Activated CD4-positive, alpha-beta T cell treated with anti-CD3 and anti-CD28 coated beads, Interleukin-2, amount 10 ng/mL, durations not matched to agents 24 days and 14 days (primary cell): ENCODE measurements around the gene PLXNC1. TPM values are rescaled to one million over a fixed set of nuclear protein-coding genes. Genes with fewer than 3 reads are reported as not detected.
"Not testable (repeated sequence)": the region's sequence is repeated elsewhere in the genome, so short reads cannot be mapped to it uniquely, and the experiment has no call there.

ENCODE experiments used
- DNase-seq: peaks from one replicate; pipeline ENCODE4 v3.0.0; 2022
- H3K27ac Mint-ChIP-seq: one replicate; pipeline ENCODE4 v1.8.0; 2022; ENCODE audit warnings: mild to moderate bottlenecking, mixed read lengths
- H3K27me3 Mint-ChIP-seq: one replicate; pipeline ENCODE4 v1.8.0; 2022; ENCODE audit warnings: mixed read lengths
- H3K36me3 Mint-ChIP-seq: one replicate; pipeline ENCODE4 v1.8.0; 2022; ENCODE audit warnings: low read depth, mild to moderate bottlenecking, mixed read lengths
- H3K4me1 Mint-ChIP-seq: one replicate; pipeline ENCODE4 v1.8.0; 2021; ENCODE audit warnings: mixed read lengths
- H3K4me3 Mint-ChIP-seq: one replicate; pipeline ENCODE4 v1.8.0; 2022; ENCODE audit warnings: mild to moderate bottlenecking, moderate library complexity, mixed read lengths
- H3K9me3 Mint-ChIP-seq: one replicate; pipeline ENCODE4 v1.8.0; 2021; ENCODE audit warnings: mixed read lengths
- intact Hi-C: fragments of 100-400 bp; cut with micrococcal nuclease; formaldehyde crosslinking; loops from one replicate; pipeline ENCODE4 v1.15.1; 2023
- total RNA-seq: library from RNA; stranded (reverse); gene quantifications from 2 replicates; pipeline ENCODE4 v1.2.3, GENCODE V29; 2022

Gene PLXNC1
- total RNA-seq, 1 donor from 2014 or later, result 16.0 TPM

GRCh38 chr12:94290353-94290752 is 142.0 kb downstream of the PLXNC1 start:
- peaks cover 5% of the 10 kb centered on the region for H3K4me1 Mint-ChIP-seq

GRCh38 chr12:94297096-94297699 is 148.8 kb downstream of the PLXNC1 start:
- peaks cover 17% of the 10 kb centered on the region for H3K9me3 Mint-ChIP-seq
- H3K36me3 Mint-ChIP-seq, result peaks cover 67% of the 10 kb centered on the region
- no peak overlapping the region for H3K4me3 Mint-ChIP-seq
- H3K27ac Mint-ChIP-seq, result no peak overlapping the region
- peaks cover 9% of the 10 kb centered on the region for H3K4me1 Mint-ChIP-seq
- intact Hi-C loops, result loop anchor here (2.0 kb wide), 1 partner anchor 14 kb away; no protein-coding TSS in a partner anchor
- DNase-seq, result no peak
- H3K27me3 Mint-ChIP-seq, result no peaks in the 10 kb centered on the region

More at GRCh38 chr12:94290353-94290752, 142.0 kb downstream of the PLXNC1 start:
- no peak overlapping the region for H3K4me3 Mint-ChIP-seq
- H3K27me3 Mint-ChIP-seq, result no peaks in the 10 kb centered on the region
- peaks cover 2% of the 10 kb centered on the region for H3K9me3 Mint-ChIP-seq
- H3K36me3 Mint-ChIP-seq, result peaks cover 59% of the 10 kb centered on the region
- no peak overlapping the region for H3K27ac Mint-ChIP-seq
- no peak for DNase-seq
- intact Hi-C loops, result no loop called here

GRCh38 chr12:94297876-94298505 is 149.6 kb downstream of the PLXNC1 start:
- Mint-ChIP-seq H3K4me1 (peaks cover 13% of the 10 kb centered on the region), H3K4me3 (no peak overlapping the region), H3K9me3 (peaks cover 18% of the 10 kb centered on the region), H3K36me3 (peaks cover 71% of the 10 kb centered on the region), H3K27ac (no peak overlapping the region), H3K27me3 (no peaks in the 10 kb centered on the region)
- intact Hi-C loops, result loop anchor here (2.0 kb wide), 1 partner anchor 15 kb away; no protein-coding TSS in a partner anchor
- no peak for DNase-seq

GRCh38 chr12:94299846-94300245 is 151.5 kb downstream of the PLXNC1 start:
- Mint-ChIP-seq H3K27ac (no peak overlapping the region), H3K4me1 (peaks cover 17% of the 10 kb centered on the region), H3K4me3 (no peak overlapping the region), H3K27me3 (no peaks in the 10 kb centered on the region), H3K9me3 (peaks cover 18% of the 10 kb centered on the region), H3K36me3 (peaks cover 76% of the 10 kb centered on the region)
- intact Hi-C loops, result loop anchor here (10.0 kb wide), 1 partner anchor 225 kb away; no protein-coding TSS in a partner anchor
- no peak for DNase-seq

GRCh38 chr12:94304012-94304411 is 155.6 kb downstream of the PLXNC1 start:
- DNase-seq, result peak; percentile 61
- Mint-ChIP-seq H3K4me3 (no peak overlapping the region), H3K4me1 (peaks cover 45% of the 10 kb centered on the region), H3K27ac (no peak overlapping the region), H3K27me3 (no peaks in the 10 kb centered on the region), H3K36me3 (peaks cover 77% of the 10 kb centered on the region), H3K9me3 (peaks cover 9% of the 10 kb centered on the region)
- intact Hi-C loops, result loop anchor here (2.0 to 10.0 kb wide), 3 partner anchors 125 to 221 kb away; partner anchors contain the start of gene PLXNC1

- Mint-ChIP-seq H3K9me3 (peaks cover 9% of the 10 kb centered on the region), H3K36me3 (peaks cover 80% of the 10 kb centered on the region), H3K4me1 (peaks cover 45% of the 10 kb centered on the region), H3K27ac (peak overlapping the region; percentile 49), H3K4me3 (peak overlapping the region; percentile 19), H3K27me3 (no peaks in the 10 kb centered on the region)
- DNase-seq, result peak; percentile 52
- intact Hi-C loops, result loop anchor here (1.0 to 10.0 kb wide), 10 partner anchors 22 to 220 kb away; partner anchors contain the start of gene PLXNC1
Measured at GRCh38 chr12:94304566-94305061, 156.2 kb downstream of the PLXNC1 start.

- peak; percentile 92 for DNase-seq
- intact Hi-C loops, result loop anchor here (1.0 to 10.0 kb wide), 10 partner anchors 21 to 219 kb away; partner anchors contain the start of gene PLXNC1
- Mint-ChIP-seq H3K36me3 (peaks cover 76% of the 10 kb centered on the region), H3K9me3 (peaks cover 9% of the 10 kb centered on the region), H3K4me1 (peaks cover 47% of the 10 kb centered on the region), H3K27me3 (no peaks in the 10 kb centered on the region), H3K4me3 (peak overlapping the region; percentile 60), H3K27ac (peak overlapping the region; percentile 82)
Measured at GRCh38 chr12:94305130-94305957, 157.0 kb downstream of the PLXNC1 start.

- Mint-ChIP-seq H3K9me3 (peaks cover 7% of the 10 kb centered on the region), H3K4me1 (peaks cover 37% of the 10 kb centered on the region), H3K4me3 (no peak overlapping the region), H3K36me3 (peaks cover 68% of the 10 kb centered on the region), H3K27me3 (no peaks in the 10 kb centered on the region), H3K27ac (no peak overlapping the region)
- DNase-seq, result no peak
- intact Hi-C loops, result loop anchor here (10.0 kb wide), 1 partner anchor 216 kb away; no protein-coding TSS in a partner anchor
Measured at GRCh38 chr12:94308612-94309011, 160.2 kb downstream of the PLXNC1 start.

- no peak for DNase-seq
- intact Hi-C loops, result loop anchor here (10.0 kb wide), 1 partner anchor 215 kb away; no protein-coding TSS in a partner anchor
- peaks cover 38% of the 10 kb centered on the region for H3K4me1 Mint-ChIP-seq
- H3K27ac Mint-ChIP-seq, result no peak overlapping the region
- peaks cover 7% of the 10 kb centered on the region for H3K9me3 Mint-ChIP-seq
- no peak overlapping the region for H3K4me3 Mint-ChIP-seq
- no peaks in the 10 kb centered on the region for H3K27me3 Mint-ChIP-seq
- H3K36me3 Mint-ChIP-seq, result peaks cover 68% of the 10 kb centered on the region
Measured at GRCh38 chr12:94309373-94309772, 161.0 kb downstream of the PLXNC1 start.

- intact Hi-C loops, result no loop called here
- Mint-ChIP-seq H3K27me3 (no peaks in the 10 kb centered on the region), H3K9me3 (peaks cover 14% of the 10 kb centered on the region), H3K27ac (no peak overlapping the region), H3K4me1 (peaks cover 15% of the 10 kb centered on the region), H3K4me3 (no peak overlapping the region), H3K36me3 (peaks cover 56% of the 10 kb centered on the region)
- no peak for DNase-seq
Measured at GRCh38 chr12:94312378-94312777, 164.0 kb downstream of the PLXNC1 start.

- H3K27me3 Mint-ChIP-seq, DNase-seq, H3K4me3 Mint-ChIP-seq, H3K4me1 Mint-ChIP-seq, H3K27ac Mint-ChIP-seq, intact Hi-C loops: not testable (repeated sequence)
- H3K36me3 Mint-ChIP-seq, result peaks cover 66% of the 10 kb centered on the region
- peaks cover 44% of the 10 kb centered on the region for H3K9me3 Mint-ChIP-seq
Measured at GRCh38 chr12:94316600-94316999, 168.2 kb downstream of the PLXNC1 start.

- Mint-ChIP-seq H3K4me3 (no peak overlapping the region), H3K36me3 (peaks cover 71% of the 10 kb centered on the region), H3K27ac (no peak overlapping the region), H3K9me3 (peaks cover 42% of the 10 kb centered on the region), H3K27me3 (no peaks in the 10 kb centered on the region), H3K4me1 (peaks cover 6% of the 10 kb centered on the region)
- intact Hi-C loops, result no loop called here
- DNase-seq, result no peak
Measured at GRCh38 chr12:94318181-94318580, 169.8 kb downstream of the PLXNC1 start.

- intact Hi-C loops, result no loop called here
- Mint-ChIP-seq H3K9me3 (peaks cover 47% of the 10 kb centered on the region), H3K27ac (no peak overlapping the region), H3K4me3 (no peak overlapping the region), H3K4me1 (peaks cover 3% of the 10 kb centered on the region), H3K36me3 (peaks cover 76% of the 10 kb centered on the region), H3K27me3 (no peaks in the 10 kb centered on the region)
- DNase-seq, result no peak
Measured at GRCh38 chr12:94320109-94320508, 171.7 kb downstream of the PLXNC1 start.
